NCI-H1694 (cell line): Measurements from ENCODE around the gene CDK16.
"Not testable (repeated sequence)": the region's sequence is repeated elsewhere in the genome, so short reads cannot be mapped to it uniquely, and the experiment has no call there.

Experiments
- DNase-seq: peaks from one replicate; lab custom pipeline; 2025; lab: John Stamatoyannopoulos, UW

The CDK16 gene

DNA sequence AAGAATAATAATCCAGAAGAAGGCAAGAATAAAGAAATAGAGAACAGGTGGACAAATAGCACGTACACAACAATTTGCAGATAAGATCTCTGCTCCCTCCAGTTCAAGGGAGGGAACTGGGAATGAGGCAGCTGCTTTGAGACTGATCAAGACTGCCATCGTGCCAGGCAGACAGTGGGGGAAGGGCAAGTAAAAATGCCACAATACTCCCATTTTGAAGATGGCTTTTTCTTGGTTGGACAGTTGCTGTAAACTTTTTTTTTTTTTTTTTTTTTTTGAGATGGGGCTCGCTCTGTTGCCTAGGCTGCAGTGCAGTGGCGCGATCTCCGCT lies 31.5 kb downstream of the CDK16 start:
- DNase-seq: no peak

DNA sequence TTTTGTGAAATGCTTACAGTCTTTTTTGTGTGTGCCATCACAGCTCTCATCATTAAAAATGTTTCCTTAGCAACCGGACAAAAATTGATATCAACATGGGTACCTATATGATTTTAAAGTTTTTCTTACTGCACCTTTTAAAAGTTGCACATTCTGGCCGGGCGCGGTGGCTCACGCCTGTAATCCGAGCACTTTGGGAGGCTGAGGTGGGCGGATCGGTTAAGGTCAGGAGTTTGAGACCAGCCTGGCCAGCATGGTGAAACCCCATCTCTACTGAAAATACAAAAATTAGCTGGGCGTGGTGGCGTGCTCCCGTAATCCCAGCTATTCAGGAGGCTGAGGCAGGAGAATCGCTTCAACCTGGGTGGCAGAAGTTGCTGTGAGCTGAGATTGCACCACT lies 39.1 kb downstream of the CDK16 start:
- DNase-seq: not testable (repeated sequence)

DNA sequence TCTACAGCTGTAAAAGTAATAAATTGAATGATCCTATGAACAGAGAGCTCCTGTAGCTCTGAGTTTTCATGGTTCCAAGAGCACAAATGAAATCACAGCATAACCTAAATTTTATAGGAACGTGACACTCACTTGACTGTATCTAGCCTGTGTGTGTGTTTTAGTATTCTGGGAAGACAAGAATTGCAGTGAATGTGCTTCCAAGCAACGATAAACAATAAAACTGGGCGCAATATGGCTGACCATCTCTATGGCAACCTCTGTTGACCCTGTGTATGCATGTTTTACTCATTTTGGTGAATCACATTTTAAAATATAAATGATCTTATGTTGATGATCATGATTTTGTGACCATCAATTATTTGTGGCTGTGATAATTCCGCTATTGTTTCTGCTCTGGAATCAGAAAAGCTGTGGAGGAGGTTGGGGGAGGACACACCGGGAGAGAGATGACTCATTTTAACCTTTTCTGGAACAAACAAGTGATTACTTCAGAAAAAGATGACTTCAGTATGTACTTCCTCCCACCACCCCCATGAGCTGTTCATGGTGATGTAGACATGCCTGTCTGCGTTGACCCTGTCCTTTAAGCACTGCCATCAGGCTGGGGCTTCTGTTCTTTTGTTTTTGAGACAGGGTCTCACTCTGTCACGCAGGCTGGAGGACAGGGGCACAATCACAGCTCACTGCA lies 46.1 kb downstream of the CDK16 start:
- DNase-seq: no peak

DNA sequence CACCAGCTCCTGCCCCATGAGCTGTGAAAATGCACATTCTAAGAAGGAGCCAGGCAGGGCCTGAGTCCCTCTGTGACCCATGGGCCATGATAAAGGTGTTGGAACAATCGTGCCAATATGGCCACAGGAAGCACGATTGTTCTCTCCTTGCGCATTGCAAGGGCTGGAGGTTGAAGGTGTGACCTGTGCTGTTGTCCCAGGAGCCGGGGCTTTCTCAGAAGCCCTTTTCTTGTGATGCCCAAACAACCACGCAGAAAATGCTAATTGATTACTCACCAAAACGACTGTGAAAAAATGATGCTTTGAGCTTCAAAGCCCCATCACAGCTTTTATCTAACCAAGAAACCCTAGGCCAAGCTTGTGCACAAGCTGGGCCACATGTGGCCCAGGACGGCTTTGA lies 48.2 kb downstream of the CDK16 start:
- DNase-seq: no peak

- DNase-seq: no peak
Observed at GRCh38 chrX:47272013-47272408, 53.5 kb downstream of the CDK16 start.

- DNase-seq: no peak
Observed at GRCh38 chrX:47273011-47273730, 54.7 kb downstream of the CDK16 start.

DNA sequence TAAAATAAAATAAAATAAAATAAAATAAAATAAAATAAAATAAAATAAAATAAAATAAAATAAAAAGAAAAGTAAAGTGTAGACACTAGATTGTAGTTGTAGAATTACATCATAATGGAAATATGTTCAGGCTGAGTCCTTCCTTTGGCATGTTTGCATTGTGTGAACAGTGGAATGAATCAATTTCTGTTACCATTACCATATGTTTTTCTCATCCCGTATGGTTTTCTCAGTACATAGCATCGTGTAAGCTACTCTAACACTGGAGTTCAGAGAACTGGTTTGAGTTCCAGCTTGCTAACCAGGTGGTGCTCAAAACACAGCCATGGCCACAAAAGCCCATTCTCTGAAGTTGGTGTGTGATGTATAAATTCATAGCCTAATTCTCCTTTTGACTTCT lies 60.2 kb downstream of the CDK16 start:
- no peak for DNase-seq
